Transverse colon (tissue), 3 donors: ENCODE measurements around the gene AQP6.

Experiments
- EP300 ChIP-seq: sonication (generic); formaldehyde crosslinking; IDR thresholded peaks from one replicate; pipeline ENCODE4 v1.6.1; 2017; ENCODE audit warnings: antibody characterized with exemption, low read depth
- POLR2A ChIP-seq: fragments of 450-650 bp; IDR thresholded peaks from one replicate; pipeline ENCODE4 v1.6.1; 2016; ENCODE audit warnings: antibody characterized with exemption, mild to moderate bottlenecking, moderate library complexity
- TF ChIP-seq, protein P1 (sequence below), 5 experiments: fragments of 200-600 bp in 3 of 5; fragments of 450-650 bp in 2 of 5; sonication (generic) in 3 of 5; IDR thresholded peaks; 1 replicate in 2 of 5; 2 replicates in 3 of 5; pipeline ENCODE4 v1.5.1; 2016 to 2017; ENCODE audit warnings: antibody characterized with exemption in 5 of 5, inconsistent platforms in 3 of 5, mild to moderate bottlenecking in 2 of 5, moderate library complexity in 1 of 5

GRCh38 chr12:49975318-49975761 is 2.6 kb downstream of the AQP6 start:
- TF ChIP-seq, protein P1, sequence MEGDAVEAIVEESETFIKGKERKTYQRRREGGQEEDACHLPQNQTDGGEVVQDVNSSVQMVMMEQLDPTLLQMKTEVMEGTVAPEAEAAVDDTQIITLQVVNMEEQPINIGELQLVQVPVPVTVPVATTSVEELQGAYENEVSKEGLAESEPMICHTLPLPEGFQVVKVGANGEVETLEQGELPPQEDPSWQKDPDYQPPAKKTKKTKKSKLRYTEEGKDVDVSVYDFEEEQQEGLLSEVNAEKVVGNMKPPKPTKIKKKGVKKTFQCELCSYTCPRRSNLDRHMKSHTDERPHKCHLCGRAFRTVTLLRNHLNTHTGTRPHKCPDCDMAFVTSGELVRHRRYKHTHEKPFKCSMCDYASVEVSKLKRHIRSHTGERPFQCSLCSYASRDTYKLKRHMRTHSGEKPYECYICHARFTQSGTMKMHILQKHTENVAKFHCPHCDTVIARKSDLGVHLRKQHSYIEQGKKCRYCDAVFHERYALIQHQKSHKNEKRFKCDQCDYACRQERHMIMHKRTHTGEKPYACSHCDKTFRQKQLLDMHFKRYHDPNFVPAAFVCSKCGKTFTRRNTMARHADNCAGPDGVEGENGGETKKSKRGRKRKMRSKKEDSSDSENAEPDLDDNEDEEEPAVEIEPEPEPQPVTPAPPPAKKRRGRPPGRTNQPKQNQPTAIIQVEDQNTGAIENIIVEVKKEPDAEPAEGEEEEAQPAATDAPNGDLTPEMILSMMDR (IDR thresholded peaks at IDR 0.05) = no peak
- TF ChIP-seq EP300 = no peak
- TF ChIP-seq POLR2A = no peak
